ENCODE measurements around the gene ETF1. TPM values are rescaled to one million over a fixed set of nuclear protein-coding genes. Genes with fewer than 3 reads are reported as not detected.

Gene ETF1
- total RNA-seq: 10 to 100 TPM; 81.5 to 96.2 TPM

DNA sequence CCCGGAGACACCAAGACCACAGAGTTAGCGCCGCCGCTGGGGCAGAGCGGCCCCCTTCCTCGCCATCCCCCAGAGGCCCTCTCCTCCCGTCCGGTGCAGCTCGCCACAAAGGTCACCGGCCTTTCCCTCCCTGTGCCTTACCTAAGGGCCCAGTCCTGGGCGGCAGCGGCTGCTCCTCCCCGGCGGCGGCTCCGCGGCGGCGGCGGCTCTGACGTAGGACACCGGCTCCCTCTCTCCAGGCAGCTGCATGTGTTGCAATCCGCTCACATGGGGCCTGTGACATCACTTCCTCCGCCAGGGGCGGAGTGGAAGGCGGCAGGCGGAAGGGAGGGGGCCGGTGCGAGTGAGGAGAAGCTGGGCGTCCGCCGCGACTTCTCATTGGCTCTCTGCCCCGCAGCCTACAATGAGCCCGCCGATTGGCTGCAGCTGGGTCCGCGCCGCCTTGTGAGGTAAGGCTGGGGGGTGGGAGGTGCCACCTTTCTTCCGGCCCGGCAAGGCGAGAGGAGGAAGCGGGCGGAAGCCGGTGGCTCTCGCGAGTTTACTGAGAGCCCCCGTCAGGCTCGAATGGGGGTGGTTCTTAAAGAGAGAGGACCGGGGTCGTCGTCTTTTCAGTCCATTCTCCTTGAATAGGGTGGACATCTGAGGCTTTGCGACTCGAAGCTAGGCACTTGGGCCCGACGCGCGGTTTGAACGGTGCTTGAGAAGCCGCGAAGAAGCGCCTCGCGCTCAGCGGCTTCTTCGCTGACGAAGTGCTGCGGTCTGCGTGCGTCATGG, at the start of gene ETF1:
TSS of gene ETF1 (minus strand) at position 281 of the 774 bp plus-strand sequence. CDS start 318 bp downstream, outside the sequence.
- peak within 1 kb of the TSS; percentile 93 for H3K27ac ChIP-seq
- DNase-seq: peak; percentile 100
- no peaks in the 10 kb centered on the region for H3K36me3 ChIP-seq
- H3K9ac ChIP-seq (ENCODE audit: low read depth in 2 of 2, low read length in 2 of 2): peak within 1 kb of the TSS; percentile 98 to 99
- intact Hi-C loops (cut with DNase I): no loop called here
- no peaks in the 10 kb centered on the region for H3K27me3 ChIP-seq
- peak within 1 kb of the TSS; percentile 90 for H3K4me3 ChIP-seq
- peaks cover 12% of the 10 kb centered on the region for H3K4me1 ChIP-seq
- TF ChIP-seq, protein P1, sequence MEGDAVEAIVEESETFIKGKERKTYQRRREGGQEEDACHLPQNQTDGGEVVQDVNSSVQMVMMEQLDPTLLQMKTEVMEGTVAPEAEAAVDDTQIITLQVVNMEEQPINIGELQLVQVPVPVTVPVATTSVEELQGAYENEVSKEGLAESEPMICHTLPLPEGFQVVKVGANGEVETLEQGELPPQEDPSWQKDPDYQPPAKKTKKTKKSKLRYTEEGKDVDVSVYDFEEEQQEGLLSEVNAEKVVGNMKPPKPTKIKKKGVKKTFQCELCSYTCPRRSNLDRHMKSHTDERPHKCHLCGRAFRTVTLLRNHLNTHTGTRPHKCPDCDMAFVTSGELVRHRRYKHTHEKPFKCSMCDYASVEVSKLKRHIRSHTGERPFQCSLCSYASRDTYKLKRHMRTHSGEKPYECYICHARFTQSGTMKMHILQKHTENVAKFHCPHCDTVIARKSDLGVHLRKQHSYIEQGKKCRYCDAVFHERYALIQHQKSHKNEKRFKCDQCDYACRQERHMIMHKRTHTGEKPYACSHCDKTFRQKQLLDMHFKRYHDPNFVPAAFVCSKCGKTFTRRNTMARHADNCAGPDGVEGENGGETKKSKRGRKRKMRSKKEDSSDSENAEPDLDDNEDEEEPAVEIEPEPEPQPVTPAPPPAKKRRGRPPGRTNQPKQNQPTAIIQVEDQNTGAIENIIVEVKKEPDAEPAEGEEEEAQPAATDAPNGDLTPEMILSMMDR (IDR thresholded peaks at IDR 0.05): no peak
- no peaks in the 10 kb centered on the region for H3K9me3 ChIP-seq

DNA sequence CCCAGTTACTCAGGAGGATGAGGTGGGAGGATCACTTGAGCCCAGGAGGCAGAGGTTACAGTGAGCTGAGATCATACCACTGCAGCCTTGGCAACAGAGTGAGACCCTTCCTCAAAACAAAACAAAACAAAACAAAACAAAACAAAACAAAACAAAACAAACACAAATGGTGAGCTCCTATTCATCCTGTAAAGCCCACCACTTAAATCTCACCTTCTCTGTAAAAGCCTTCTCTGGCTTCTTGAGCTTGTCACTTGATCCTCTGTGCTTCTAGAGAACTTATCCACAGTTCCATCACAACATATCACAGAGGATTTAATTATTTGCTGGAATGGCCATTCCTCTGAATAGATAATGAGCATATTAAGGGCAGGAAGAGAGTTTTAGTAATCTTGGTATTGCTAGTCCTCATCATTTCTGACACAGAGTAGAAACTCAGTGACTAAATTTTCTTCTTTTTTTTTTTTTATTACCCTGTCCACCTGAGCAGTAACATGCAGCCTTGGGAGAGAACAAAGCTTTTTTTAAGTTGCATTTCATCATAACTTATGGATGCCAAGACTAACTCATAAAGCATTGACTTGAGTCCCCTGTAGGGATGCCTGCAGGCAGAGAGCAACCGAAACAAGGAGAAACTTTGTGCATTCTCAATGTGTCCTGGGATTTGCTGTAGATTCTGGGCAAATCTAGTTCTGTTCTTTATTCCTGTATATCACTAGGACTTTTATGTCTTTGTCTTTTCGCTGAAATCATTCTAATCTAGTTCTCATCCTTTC, 45.2 kb upstream of the ETF1 start:
- no peak overlapping the region for H3K4me3 ChIP-seq
- no peaks in the 10 kb centered on the region for H3K4me1 ChIP-seq
- H3K27ac ChIP-seq: no peak overlapping the region
- TF ChIP-seq, protein P1 (IDR thresholded peaks at IDR 0.05): no peak
- no peaks in the 10 kb centered on the region for H3K9me3 ChIP-seq
- H3K27me3 ChIP-seq: no peaks in the 10 kb centered on the region
- no peak overlapping the region for H3K9ac ChIP-seq (ENCODE audit: low read depth in 2 of 2, low read length in 2 of 2)
- intact Hi-C loops (cut with DNase I): no loop called here
- DNase-seq: no peak
- H3K36me3 ChIP-seq: no peaks in the 10 kb centered on the region

DNA sequence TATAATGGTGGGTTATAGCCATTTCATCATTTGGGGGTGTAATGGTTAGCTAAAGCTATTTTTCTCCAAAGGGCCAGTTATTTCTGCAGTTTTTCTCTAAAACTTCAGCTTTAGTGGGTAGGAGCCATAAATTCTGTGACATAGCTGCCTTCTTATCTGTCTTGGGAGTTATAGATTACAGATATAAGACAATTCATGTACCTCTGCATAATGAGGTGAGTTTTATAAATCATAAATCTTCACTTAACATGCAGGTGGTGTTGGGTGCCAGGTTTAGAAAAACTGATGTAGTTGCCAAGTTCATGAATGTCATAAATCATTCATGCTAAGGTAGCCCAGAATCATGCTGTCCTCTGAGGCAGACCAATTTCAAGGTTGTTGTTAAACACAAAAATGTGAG, 42.1 kb upstream of the ETF1 start:
- H3K27me3 ChIP-seq: no peaks in the 10 kb centered on the region
- TF ChIP-seq, protein P1 (IDR thresholded peaks at IDR 0.05): no peak
- intact Hi-C loops (cut with DNase I): no loop called here
- H3K4me1 ChIP-seq: no peaks in the 10 kb centered on the region
- no peak overlapping the region for H3K27ac ChIP-seq
- H3K4me3 ChIP-seq: no peak overlapping the region
- no peaks in the 10 kb centered on the region for H3K9me3 ChIP-seq
- no peak overlapping the region for H3K9ac ChIP-seq (ENCODE audit: low read depth in 2 of 2, low read length in 2 of 2)
- no peaks in the 10 kb centered on the region for H3K36me3 ChIP-seq
- no peak for DNase-seq

DNA sequence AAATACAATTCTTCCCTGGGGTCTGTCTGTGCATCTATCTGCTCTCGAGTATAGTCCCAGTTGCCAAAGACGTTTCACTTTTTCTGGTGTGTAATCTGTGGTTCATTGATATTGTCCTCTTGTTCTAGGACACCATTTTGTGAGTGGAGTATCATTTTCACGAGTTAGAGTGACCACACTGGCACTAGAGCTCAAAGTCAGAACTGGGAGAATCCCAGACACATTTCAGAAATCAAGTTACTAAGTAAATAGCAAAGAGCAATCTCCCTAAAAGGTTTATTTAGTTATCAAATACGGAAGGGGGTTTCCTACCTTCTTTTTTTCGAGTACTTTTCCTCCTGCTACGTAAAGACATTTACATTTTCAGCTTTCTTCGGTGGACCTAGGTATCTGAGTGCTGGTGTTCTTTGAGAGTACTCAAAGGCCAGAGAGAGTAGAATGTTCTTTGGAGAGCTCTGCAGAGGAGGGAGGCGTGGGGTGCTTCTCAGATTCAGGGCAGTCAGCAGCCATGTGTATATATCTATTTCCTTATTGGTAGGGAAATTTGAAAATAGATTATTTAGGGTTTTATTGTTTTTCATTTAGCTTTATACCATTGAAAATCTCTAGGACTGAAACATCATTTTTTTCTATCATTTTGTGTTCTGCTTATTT, 41.1 kb upstream of the ETF1 start:
- DNase-seq: no peak
- Histone ChIP-seq H3K9me3 (no peaks in the 10 kb centered on the region), H3K27ac (no peak overlapping the region), H3K9ac (ENCODE audit: low read depth in 2 of 2, low read length in 2 of 2) (no peak overlapping the region), H3K36me3 (no peaks in the 10 kb centered on the region), H3K27me3 (no peaks in the 10 kb centered on the region), H3K4me3 (no peak overlapping the region), H3K4me1 (no peaks in the 10 kb centered on the region)
- intact Hi-C loops (cut with DNase I): loop anchor here (5.0 kb wide), 1 partner anchor 678 kb away; no protein-coding TSS in a partner anchor
- TF ChIP-seq, protein P1 (IDR thresholded peaks at IDR 0.05): no peak

DNA sequence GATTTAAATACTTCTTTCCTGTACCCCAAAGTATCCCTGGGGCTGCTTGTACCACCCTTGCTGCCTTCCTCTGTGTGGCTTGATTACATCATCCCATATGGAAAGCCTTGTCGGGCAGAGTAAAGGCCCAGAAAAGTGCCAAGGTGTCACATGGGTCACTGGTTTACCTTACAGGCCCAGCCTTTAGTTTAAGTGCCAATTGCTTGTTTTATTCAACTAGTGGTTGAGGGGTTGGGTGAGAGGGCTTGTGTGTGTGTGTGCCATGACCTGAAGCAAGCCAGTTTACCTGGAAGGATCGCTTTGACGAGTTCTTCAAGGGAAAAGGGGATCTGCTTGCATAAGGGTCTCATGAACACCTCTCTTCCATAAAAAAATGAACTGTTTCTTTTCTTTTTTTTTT, 39.9 kb upstream of the ETF1 start:
- TF ChIP-seq, protein P1 (IDR thresholded peaks at IDR 0.05): no peak
- H3K27ac ChIP-seq: no peak overlapping the region
- no peaks in the 10 kb centered on the region for H3K4me1 ChIP-seq
- H3K9ac ChIP-seq (ENCODE audit: low read depth in 2 of 2, low read length in 2 of 2): no peak overlapping the region
- intact Hi-C loops (cut with DNase I): loop anchor here (5.0 kb wide), 1 partner anchor 679 kb away; no protein-coding TSS in a partner anchor
- no peaks in the 10 kb centered on the region for H3K27me3 ChIP-seq
- no peaks in the 10 kb centered on the region for H3K9me3 ChIP-seq
- no peak for DNase-seq
- H3K4me3 ChIP-seq: no peak overlapping the region
- H3K36me3 ChIP-seq: no peaks in the 10 kb centered on the region
